Measurements from ENCODE around the gene CIAO3.
"Not testable (repeated sequence)": the region's sequence is repeated elsewhere in the genome, so short reads cannot be mapped to it uniquely, and the experiment has no call there.

Gene CIAO3

DNA sequence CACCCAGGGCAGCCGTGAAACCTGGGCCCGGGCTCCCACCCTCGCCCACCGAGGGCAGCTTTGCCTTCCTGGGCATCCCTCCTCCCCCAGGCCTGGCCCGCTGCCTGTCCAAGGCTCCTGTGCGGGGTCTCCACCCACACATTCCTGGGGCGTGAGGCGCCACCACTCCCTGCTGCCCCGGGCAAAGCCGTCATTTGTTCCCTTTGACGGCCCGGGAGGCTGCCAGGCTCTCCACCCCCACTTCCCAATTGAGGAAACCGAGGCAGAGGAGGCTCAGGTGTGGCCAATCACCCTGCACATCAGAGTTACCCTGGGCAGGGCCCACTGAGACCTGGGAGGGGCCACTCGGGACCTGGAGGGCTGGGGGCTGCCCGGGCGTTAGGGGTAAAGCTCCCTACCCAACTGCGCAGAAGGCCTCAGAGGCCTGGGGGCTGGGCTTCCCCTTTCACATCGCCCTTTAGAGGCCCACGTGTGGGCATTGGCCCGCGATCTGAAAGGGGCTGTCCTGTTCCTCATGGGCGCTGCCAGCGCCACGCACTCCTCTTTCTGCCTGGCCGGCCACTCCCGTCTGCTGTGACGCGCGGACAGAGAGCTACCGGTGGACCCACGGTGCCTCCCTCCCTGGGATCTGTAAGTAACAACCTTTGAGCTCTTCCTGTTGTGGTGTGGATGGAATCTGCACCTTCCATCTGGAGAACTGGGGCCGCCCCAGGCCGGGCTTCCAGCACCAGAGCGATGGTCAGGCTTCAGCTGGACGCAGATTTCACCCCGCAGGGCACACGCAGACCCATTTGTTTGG is 19.9 kb upstream of the CIAO3 start, which contains the start of gene MSLN:
MSLN (plus strand) TSS at position 190 of the 799 bp plus-strand sequence. CDS start 1,947 bp downstream, outside the sequence.
- DNase-seq (ENCODE audit: low read depth in 2 of 3, low spot score in 1 of 3), result no peak

DNA sequence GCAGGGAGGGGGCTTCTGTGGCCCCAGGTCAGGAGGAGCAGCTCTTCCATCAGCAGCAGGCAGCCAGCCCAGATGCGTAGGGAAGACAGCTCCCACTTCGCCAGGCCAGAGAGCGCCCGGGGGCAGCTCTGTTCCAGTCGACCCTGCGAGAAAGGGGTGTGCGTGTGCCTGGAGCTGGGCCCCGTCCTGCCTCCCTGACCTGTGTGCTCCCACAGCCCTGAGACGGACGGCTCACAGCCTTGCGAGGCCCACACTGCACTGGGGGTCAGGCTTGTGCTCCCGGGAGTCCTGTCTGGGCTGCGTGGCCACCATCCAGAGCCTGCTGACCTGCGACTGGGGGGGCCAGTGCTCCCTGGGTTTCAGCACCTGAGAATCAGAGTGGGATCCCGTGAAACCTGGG is 19.3 kb upstream of the CIAO3 start:
- DNase-seq (ENCODE audit: low read depth in 2 of 3, low spot score in 1 of 3), result no peak

DNA sequence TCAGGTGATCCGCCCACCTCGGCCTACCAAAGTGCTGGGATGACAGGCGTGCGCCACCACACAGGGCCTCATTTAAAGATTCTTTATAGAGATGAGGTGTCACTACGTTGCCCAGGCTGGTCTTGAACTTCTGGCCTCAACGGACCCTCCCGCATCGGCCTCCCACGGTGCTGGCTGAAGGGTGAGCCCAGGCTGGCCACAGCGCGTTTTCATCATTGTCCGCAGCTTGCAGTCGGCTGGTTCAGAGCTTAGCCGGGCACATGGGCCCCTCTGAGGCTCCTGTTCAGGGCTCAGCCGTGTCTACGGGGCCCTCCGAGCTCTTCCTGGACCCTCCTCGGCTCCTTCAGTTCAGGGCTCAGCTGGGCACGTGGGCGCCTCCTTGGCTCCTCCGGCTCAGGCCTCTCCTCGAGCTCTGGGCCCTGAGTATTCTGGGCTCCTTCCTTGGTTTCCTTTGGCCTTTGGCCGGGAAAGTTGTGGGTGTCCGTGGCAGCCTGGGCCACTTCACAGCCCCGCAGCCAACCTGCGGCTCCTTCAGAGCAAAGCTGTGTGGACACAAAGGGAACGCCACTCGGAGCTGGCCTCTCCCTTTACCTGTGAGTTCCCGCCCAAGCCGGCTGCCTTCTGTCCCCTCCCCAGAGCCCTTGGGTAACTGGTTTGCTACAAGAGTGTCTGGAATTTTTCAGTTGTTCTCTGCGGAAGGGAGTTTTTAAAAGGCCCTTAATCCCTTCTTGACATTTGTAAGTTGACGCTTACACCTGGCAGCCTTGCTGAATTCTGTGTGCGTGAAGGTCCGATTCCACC is 18.5 kb upstream of the CIAO3 start:
- no peak for DNase-seq (ENCODE audit: low read depth in 2 of 3, low spot score in 1 of 3)

DNA sequence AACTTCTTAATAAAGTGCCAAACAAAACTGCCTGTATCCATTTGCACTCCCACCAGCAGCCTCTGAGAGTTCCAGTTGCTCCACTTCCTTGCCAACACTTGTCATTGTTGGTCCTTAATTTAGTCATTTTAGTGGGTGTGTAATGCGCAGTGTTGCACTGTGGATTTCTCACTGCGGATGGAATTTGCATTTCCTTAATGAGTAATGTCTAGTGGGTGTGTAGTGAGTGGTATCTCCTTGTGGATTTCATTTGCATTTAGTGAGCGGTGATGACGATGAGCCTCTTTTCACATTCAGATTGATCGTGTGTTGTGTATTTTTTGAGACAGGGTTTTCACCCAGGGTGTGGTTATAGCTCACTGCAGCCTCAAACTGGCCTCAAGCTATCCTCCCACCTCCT is 15.6 kb upstream of the CIAO3 start:
- no peak for DNase-seq (ENCODE audit: low read depth in 2 of 3, low spot score in 1 of 3)

DNA sequence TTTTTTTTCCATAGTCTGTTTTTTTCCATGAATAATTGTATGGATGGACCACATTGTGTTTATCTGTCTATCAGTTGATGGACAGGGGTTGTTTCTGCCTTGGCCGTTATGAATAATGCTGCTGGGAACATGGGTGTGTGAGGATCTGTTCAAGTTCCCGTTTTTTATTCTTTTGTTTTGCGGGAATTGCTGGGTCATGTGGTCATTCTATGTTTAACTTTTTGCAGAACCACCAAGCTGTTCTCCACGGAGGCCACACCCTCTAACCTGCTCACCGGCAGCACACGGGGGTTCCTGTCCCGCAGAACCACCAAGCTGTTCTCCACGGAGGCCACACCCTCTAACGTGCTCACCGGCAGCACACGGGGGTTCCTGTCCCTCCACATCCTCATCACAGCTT is 13.9 kb upstream of the CIAO3 start:
- DNase-seq (ENCODE audit: low read depth in 2 of 3, low spot score in 1 of 3), result no peak

DNA sequence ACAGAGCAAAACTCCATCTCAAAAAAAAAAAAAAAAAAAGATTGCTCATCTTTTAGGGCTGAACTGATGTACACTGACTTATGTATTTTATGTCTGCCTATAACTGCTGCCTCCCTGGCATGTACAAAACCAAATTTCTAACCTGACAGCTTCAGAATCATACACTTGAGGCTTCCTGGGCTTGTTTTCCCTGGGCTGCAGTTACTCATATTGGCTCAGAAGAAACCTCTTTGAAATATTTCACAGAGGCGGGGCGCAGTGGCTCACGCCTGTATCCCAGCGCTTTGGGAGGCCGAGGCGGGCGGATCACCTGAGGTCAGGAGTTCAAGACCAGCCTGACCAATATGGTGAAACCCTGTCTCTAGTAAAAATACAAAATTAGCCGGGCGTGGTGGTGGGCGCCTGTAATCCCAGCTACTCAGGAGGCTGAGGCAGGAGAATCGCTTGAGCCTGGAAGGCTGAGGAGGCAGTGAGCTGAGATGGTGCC is 13.4 kb upstream of the CIAO3 start:
- not testable (repeated sequence) for DNase-seq (ENCODE audit: low read depth in 2 of 3, low spot score in 1 of 3)

DNA sequence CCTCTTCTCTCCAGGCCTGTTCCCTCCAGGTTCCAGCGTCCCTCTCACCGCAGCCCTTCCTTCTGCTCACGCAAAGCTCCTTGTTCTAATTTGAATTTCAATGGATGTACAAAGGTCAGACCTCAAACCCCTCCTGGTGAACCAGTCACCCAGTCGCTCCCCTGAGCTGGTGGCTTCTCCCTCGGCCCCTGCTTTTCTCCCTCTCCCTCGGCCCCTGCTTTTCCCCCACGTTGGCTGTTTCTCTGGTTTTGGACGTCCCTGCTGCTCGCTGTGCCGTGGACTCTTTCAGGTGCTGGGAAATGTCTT is 11.2 kb upstream of the CIAO3 start:
- DNase-seq (ENCODE audit: low read depth in 2 of 3, low spot score in 1 of 3), result no peak

DNA sequence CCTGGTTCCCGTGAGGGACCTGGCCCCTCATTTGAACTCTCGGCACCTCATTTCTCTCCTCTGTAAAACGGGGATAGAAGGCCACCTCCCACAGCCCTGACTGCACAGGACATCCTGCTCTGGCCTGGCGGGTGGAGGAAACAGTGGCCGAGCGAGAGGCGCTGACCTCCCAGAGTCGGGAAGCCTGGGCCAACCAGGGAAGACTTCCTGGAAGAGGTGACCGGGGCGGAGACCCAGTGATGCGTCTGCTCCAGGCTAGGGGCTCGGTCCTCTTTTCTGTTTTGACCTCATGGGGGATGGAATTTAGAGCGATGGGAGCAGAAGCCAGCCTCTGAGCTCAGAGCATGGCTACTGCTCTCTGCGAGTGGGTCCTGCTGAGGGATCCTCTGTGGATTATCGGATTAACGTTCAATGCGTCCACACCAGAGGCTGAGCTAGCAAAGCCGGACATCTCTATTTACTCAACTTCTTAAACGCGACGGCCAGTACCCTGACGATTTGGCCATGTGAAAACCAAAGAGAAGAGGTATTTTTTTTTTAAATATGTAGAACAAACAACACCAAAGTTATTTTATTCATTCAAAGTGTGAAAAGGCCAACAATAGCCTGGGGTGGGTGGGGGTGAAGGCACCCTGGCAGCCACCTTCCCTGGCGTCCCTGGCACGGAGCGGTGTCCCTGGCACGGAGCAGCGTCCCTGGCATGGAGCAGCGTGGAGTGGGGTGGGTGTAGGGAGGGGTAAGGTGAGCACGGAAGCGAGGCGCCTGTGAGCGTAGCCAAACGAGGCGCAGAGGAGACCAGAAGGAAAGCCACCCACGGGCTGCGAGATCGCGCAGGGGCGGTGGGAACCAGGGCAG is 10.6 kb upstream of the CIAO3 start:
- no peak for DNase-seq (ENCODE audit: low read depth in 2 of 3, low spot score in 1 of 3)

DNA sequence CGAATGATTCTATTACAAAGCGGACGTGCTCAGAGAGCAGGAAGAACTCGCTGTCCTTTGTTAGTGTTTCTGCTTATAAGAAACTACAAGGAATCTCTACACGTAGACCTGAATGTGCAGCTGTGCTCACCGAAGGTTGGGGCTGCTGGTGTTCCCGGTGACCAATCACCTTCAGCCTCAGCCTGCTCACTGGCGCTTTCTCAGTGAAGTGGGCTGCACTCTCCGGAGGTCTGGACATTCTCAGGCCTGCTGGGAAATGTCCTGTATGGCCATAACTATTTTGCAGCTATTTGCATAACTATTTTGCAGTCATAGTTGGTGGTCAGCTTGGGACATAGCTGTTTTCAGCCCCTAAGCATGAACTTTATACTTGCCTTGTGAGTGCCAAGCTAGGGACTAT is 9.7 kb upstream of the CIAO3 start:
- no peak for DNase-seq (ENCODE audit: low read depth in 2 of 3, low spot score in 1 of 3)

DNA sequence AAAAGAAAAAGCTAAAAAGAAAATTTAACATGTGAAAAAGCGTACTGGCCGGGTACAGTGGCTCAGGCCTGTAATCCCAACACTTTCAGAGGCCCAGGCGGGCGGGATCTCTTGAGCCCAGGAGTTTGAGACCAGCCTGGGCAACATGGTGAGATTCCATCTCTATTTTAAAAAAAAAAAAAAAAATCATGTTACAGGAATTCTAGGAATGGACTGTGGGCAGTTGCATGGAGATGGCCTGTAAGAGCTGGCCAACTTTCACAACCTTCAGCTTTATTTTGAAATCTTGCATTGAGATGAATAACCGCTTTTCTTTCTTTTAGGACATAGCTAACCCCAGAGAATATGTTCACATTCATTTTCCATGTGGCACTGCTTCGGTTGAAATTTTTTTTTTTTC is 8.2 kb upstream of the CIAO3 start:
- DNase-seq (ENCODE audit: low read depth in 2 of 3, low spot score in 1 of 3), result no peak

DNA sequence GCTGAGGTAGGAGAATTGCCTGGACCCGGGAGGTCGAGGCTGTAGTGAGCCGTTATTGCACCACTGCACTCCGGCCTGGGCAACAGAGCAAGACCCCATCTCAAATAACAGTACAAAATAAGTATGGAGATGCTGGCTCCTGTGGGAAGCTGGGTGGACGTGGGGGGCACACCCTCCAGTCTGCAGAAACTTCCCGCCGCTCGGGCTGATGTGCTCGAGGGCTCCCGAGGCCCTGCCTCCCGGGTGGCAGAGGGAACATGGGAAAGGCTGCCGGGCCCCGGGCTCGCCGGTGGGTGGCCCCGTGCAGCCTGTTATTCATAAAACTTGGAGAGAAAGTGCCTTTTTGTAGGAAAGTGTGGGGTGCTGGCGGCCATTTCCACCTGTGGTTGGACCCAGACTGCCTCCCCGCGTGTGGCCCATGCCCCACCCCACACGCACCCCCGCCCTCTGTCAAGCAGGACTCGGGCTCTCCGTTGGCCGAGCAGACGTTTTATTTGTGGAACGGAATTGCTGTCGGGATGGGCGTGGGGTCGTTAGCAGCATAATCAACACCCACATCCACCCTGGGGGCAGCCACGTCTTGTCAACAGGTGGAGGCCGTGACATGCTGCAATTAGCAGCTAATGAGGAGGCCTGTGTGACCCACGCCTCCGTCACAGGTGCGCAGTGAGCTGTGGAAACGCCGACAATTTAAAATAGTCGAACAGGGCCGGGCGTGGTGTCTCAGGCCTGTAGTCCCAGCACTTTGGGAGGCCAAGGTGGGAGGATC is 7.4 kb upstream of the CIAO3 start:
- no peak for DNase-seq (ENCODE audit: low read depth in 2 of 3, low spot score in 1 of 3)

DNA sequence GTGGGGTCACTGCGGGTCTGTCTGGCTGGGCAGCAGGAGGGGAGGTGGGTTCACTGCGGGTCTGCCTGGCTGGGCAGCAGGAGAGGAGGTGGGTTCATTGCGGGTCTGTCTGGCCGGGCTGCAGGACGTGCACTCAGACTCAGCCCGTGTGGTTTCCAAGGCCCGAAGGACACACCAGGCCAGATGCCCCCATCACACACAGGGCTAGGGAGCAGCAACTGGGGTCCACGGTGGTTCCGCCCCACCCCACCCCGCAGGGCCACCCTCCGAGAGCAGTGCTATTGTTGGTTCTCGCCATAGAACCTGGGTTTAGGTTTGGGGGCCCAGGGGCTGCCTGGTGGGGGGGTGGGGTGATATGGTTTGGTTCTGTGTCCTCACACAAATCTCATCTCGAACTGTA is 5.8 kb upstream of the CIAO3 start:
- DNase-seq (ENCODE audit: low read depth in 2 of 3, low spot score in 1 of 3), result no peak

DNA sequence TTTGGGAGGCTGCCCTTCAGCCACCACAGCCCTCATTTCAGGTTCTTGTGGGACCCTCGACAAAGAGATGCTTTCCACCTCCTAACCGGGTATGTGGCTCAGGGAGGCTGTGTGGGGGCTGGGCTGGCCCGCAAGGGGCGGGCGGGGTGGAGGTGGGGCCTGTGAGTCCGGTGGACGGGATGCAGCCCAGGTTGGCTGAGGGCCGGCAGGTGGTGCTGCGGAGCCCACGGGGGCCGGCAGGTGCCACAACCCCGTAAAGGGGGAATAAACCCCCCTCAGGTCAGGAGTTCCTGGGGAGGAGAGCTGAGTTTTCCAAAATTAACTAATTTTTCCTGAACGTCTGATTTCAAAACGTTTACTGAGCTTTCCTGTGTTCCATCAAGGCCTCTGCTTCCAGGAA is 4.9 kb upstream of the CIAO3 start:
- DNase-seq (ENCODE audit: low read depth in 2 of 3, low spot score in 1 of 3), result no peak

DNA sequence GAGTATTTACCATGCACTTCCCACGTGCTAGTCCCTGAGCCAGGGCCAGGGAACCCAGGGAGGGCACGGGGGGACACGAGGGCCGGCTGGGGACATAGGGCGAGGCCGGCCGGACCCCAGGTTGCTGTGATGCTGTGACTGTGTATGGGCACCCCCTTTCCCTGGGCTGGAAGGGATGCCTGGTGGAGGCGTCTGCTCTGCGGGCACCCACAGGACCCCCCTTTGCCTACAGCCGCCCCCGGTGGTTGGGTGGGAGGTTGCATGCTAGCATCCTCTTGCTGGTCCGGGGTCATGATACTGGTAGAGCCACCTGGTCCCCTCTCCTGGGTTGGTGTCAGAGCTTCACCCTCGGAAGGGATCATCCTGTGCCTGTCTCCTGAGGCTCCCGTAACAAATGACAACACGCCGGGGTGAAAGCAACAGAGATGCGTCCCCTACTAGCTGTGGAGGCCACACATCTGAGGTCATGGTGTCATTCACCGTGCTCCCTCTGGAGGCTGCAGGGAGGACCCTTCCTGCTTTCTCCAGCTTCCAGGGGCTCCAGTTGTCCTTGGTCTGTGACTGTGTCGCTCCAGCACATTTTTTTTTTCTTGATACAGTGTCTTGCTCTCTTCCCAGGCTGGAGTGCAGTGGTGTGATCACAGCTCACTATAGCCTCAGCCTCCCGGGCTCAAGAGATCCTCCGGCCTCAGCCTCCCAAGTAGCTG is 3.1 kb upstream of the CIAO3 start:
- DNase-seq (ENCODE audit: low read depth in 2 of 3, low spot score in 1 of 3), result no peak

DNA sequence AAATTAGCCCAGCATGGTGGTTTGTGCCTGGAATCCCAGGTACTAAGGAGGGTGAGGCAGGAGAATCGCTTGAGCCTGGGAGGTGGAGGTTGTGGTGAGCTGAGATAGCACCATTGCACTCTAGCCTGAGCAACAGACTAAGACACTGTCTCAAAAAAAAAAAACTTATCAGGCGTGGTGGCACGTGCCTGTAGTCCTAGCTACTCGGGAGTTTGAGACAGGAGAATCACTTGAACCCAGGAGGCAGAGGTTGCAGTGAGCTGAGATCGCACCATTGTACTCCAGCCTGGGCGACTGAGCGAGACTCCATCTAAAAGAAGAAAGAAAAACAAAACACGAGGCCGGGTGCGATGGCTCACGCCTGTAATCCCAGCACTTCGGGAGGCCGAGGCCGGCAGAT is 2.1 kb upstream of the CIAO3 start:
- DNase-seq (ENCODE audit: low read depth in 2 of 3, low spot score in 1 of 3), result not testable (repeated sequence)

DNA sequence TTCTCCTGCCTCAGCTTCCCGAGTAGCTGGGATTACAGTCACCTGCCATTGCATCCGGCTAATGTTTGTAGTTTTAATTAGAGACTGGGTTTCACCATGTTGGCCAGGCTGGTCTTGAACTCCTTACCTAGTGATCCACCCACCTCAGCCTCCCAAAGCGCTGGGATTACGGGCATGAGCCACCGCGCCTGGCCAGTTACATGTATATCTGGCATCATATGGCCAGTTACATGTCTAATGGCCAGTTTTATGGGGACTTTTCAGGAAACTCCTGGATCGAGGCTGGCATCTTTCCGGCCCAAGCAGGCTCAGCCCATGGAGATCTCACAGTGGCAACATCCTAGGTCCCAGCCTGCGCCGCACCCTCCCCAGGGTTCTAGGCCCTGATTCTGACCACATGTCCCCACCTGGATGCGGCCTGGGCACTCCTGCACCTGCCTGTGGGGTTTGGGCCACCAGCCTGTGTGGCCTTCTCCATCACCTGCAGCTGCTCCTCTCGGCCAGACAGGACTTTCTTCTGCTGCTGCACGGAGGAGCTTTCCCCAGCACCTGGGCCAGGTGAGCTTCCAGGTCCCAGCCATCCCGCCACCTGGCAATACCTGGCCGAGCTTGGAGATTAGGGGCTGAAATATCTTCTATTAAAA is 1.3 kb upstream of the CIAO3 start:
- no peak for DNase-seq (ENCODE audit: low read depth in 2 of 3, low spot score in 1 of 3)

DNA sequence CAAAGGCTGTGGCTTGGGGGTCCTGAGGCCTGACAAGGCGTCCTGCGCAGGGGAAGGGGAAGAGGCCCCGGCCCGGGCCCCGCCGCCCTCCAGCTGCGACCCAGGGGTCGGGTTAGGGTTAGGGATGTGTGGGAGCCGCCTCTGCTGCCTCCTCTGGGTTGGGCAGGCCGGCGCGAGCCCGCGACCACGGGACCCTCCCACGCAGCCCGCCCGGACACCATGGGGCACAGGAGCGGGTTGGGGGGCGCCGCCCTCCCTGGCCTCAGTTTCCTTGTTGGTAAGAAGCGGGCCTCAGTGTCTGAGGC is 386 bp downstream of the CIAO3 start:
- no peak for DNase-seq (ENCODE audit: low read depth in 2 of 3, low spot score in 1 of 3)

DNA sequence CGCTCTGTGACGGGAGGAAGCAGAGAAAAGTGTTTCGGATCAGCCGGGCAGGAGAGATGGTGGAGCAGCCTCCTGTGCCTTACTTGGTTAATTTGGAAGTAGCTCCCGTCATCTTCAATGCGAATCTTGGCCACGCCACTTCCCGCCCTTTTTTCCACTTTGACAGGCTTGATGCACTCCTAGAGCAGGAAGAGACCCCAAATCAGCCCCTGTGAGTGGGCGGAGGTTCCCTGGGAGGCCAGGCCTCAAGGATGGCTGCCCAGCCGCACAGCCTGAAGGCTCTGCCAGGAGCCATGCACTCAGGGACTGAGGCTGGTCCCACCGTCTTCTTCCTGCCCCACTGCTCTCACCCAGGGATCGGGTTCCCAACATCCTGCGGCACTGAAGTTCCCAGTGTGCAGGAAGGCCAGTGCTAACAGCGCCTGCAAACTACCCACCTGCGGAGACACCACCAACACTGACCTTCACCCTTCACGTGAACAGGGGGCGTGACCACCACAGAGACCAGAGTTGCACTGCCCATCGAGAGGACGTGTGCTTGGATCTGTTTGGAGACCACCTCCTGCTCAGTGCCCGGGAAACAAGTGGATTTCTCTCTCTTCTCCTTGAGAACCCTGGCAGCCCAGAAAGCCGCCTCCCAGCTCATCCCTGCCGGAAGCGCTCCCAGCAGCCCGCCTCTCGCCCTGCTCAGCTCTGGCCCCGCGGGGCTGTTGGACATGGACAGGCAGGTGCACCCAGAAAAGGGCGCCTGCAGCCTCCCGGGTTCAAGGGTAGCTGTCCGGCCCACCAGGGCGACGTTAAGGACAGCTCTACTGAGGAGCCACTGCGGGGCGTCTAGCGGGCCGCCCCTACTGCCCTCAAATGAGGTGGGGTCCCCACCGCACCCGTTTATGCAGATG is 988 bp downstream of the CIAO3 start:
- DNase-seq (ENCODE audit: low read depth in 2 of 3, low spot score in 1 of 3), result no peak

DNA sequence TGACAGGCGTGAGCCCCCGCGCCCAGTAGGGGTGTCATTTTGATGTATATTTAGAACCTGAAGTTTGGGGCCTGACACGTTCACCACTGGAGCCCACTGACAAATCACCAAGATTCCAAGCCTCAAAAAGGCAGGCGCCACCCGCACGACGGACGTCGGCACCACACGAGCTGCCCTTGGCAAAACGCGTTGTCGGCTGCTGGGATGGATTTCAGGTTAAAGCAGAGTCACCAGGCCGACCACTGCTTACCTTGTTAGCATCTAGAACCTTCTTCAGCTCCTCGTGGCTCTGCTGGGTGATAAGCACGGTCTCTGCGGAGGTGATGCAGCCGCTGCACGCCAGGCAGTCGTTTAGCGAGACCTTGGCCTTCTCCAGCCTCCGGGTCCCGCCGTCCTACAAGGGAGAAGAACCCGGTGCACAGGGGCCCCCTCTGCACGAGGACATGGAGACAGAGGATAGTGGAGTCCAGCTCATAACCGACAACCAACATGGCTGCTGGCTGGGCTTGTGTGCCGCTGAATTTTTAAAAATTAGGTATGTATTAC is 3.8 kb downstream of the CIAO3 start:
- no peak for DNase-seq (ENCODE audit: low read depth in 2 of 3, low spot score in 1 of 3)
